GM18519 (cell line): ENCODE measurements around the gene KIF9.
"Not testable (repeated sequence)": the region's sequence is repeated elsewhere in the genome, so short reads cannot be mapped to it uniquely, and the experiment has no call there.

Source experiments
- ATAC-seq: cut with Tn5 transposase; IDR thresholded peaks from one replicate; pipeline ENCODE4 v1.9.1; 2021; ENCODE audit warnings: mild to moderate bottlenecking, moderate library complexity; ENCODE audit not compliant: unreplicated experiment, low FRiP score

The KIF9 gene

DNA sequence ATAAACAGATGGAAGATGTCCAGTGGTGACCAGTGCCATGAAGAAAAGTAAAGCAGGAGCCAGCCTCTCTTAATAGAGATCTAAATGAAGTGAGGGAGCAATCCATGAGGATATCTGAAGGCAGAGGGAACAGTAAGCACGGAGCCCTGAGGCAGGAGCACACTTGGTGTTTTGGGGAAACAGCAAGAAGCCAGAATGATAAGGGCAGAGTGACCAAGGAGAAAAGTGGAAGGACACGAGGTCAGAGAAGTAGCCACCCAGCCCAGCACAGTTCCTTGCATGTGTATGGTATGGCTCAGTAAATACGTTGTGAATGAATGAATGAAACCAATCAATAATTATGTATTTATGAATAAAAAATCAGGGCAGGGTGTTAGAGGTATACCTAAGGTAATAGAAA lies 11.8 kb upstream of the KIF9 start:
- ATAC-seq: no peak

DNA sequence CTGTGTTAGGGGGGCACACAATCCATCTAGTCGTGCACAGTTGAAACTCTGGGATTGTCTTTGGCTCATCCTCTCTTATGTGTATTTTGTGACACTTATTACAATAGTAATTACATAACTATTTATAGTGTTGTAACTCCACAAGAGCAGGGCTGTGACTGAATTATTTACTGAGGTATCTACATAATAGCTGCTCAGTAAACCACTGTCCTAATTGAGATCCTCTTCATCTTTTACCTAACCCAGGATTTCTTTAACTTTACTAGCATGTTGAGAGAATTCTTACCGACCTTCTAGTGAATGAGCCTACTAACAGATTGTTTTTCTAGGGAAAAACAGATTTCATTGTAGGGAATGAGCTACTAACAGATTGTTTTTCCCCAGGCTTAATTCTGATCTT lies 11.2 kb upstream of the KIF9 start:
- no peak for ATAC-seq

DNA sequence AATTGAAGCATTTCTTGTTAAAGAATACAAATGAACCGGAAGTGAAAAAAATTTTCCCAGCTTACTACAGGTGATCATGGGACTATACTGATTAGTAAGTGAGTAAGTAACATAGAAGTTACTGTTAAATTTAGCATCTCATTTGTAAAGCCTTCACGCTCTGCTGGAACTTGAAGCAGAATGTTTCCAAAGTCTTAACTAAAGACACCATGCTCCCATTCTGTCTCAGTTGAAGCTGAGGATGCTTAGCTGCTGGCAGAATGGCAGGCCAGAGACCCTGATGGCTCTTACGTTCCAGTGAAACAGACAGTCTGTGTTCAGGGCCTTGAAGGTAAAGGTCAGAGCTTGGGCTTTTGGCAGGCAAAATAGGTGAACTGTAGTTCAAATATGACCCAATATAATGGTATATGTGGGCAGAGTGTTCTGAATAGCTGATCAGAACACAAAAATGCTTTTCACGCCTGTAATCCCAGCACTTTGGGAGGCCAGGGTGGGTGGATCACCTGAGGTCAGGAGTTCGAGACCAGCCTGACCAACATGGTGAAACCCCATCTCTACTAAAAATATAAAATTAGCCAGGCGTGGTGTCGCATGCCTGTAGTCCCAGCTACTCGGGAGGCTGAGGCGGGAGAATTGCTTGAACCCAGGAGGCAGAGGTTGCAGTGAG lies 9.3 kb upstream of the KIF9 start:
- not testable (repeated sequence) for ATAC-seq

DNA sequence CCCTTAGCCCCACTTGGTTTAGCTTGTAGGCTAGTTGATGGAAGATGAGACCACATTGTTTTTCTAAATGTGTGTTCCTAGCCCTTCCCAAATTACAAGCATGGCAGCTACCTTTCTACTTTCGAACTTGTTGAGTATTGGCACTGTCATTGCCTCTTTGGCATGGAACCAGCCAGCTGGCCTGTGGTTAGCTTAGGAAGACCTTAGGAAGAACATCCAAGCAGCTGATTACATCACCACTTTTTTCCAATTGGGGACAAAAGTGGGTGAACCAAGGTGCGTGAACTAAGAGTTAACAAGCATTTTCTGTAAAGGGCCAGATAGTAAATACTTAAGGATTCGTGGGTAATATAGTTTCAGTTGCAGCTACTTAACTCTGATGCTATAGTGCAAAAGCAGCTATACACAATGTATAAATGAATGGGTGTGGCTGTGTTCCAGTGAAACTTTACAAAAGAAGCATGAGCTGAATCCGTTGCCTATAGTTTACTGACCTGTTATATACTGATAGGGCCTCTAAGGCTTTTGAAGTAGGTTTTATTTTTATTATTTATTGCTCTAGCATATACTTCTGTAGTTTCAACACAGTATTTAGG lies 8.7 kb upstream of the KIF9 start:
- no peak for ATAC-seq

DNA sequence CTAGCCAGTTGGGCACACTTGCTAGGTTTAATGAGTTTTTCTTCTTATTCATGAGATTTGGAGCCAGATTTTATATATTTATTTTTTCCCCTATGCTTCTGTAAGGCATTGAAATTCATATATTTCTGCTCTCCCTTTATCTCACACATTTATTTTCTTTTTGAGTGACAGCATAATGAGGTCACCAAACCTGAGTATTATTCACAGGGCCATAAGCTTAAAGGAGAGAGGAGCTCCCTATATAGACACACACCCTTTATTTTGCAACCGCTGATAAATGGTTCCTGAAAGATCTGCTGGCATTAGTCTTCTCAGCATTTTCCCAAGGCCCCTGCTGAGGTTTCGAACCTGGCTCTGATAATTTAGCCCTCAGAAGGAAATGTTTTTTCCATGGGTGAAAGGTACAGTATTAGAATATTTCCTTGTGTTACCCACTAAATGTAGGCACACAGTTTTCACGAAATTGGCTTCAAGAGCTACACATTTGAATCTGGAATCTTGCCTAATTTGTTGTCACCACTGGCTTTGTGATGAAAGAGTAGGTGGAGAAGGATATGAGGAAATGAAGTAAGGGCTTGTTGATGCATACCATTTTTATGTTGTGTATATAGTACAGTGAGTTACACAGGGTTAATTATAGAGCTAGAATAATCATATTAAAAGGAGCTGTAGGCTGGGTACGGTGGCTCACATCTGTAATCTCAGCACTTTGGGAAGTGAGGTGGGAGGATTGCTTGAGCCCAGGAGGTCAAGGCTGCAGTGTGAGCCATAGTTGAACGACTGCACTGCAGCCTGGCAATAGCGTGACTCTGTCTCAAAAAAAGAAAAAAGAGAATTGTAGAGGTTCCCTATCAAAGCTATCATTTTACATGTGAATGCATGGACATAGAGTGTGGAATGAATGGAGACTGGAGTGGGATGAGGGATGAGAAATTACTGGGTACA lies 6.6 kb upstream of the KIF9 start:
- no peak for ATAC-seq

DNA sequence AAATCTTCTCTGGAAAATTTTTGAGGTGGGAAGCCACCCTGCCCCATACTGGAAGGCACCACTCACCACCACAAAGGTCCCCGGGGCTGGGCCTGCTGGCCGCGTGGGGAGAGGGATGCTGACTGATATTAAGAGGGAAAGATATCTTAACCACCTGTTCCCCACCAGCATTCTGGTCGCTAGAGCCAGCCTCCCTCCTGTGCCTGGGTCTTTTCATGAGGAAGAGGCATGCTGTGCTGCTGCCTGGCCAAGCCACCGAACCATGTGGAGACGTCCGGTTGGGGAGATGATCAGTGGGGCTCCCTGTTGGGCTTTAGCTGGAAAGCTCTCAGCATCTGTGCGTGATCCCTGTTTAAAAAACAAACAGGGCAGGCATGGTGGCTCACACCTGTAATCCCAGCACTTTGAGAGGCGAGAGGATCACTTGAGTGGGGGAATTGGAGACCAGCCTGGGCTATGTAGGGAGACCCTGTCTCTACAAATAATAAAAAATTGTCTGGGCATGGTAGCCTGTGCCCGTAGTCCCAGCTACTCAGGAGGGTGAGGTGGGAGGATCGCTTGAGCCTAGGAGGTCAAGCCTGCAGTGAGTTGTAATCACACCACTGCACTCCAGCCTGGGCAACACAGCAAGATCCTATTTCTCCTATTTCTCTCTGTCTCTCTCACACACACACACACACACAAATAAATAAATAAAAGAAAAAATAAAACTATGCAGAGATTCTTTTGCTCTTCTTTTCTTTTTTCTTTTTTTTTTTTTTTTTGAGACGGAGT lies 1.2 kb upstream of the KIF9 start:
- no peak for ATAC-seq

DNA sequence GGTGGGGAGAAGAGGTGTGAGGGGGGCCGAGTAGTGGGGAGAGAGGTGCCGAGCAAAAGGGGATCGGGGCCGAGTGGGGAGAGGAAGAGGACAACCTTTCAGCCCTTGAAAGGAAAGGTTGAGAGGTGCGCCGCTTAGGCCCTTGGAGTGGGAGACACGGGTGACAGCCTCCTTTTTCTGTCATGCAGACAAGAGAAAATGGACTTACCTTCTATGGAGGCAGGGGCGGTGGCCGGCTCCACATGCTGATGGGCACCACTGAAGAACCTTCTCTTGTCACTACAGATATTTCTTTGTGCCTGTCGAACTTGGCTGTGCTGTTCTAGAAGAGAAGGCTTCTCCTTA lies 566 bp upstream of the KIF9 start:
- ATAC-seq: no peak

DNA sequence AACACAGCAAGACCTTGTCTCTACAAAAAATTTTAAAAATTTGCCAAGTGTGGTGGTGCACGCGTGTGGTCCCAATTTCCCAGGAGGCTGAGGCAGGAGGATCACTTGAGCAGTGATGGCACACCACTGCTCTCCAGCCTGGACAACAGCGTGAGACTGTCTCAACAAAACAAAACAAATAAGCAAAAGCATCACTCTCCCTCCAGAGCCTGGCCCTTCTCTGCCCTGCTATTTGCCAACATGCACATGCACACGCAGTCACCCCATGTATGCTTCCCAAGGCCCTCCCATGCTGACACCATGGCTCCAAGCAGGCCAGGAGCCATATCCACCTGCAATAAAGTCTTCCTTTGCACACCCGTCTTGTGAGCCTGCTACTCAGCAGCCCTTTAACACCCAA lies 2.1 kb downstream of the KIF9 start:
- ATAC-seq: no peak

DNA sequence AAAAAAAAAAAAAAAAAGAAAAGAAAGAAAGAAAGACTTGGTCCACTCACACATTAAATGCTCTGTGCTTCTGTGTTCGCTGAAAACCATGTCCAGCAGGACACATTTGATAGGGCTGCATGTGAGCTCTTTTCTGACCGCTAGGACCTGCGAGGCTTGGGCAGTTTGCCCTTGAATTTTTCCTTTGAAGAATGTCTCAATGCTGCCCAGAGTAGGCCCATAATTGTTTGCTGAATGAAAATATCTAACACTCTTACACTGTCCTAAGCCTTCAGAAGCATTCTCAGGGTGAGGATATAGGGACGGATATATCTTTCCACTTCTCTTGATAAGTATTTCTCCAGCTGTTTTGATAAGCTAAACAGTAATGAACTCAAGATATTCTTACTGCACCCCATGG lies 6.0 kb downstream of the KIF9 start:
- no peak for ATAC-seq

DNA sequence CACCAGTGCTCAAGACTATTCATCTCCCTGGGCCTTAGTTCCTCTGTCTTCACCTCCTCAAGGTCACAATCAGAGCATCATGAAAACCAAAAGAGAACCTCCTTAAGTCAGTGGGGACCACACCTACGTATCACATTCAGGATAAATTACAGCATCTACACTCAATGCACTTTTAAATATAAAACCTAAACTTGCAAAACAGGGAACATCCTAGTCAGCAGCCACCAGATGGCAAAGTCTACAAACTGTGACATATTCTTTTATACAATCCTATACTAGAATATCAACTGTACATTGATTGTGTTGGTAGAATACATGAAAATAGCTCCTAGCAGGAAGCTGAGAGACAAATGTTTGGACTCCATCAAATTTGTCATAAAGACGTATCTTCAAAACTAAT lies 7.9 kb downstream of the KIF9 start:
- ATAC-seq: no peak

DNA sequence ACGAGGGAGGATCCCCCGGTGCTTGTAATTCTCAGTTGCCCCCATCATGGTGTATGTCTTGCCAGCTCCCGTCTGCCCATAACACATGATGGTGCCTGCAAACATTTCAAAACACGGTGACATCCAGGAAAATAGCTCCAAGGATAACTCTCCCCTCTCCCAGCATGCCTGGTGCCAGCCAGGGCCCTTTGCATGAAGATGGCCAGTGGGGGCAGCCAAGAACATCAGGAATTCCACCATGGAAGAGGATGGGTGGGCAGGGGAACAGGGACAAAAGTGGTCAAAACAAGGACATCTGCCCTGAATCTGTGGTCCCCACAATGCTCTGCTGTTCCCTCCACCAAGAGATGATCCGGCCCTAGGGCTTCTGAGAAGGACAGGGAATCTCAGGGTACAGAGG lies 9.0 kb downstream of the KIF9 start:
- no peak for ATAC-seq

DNA sequence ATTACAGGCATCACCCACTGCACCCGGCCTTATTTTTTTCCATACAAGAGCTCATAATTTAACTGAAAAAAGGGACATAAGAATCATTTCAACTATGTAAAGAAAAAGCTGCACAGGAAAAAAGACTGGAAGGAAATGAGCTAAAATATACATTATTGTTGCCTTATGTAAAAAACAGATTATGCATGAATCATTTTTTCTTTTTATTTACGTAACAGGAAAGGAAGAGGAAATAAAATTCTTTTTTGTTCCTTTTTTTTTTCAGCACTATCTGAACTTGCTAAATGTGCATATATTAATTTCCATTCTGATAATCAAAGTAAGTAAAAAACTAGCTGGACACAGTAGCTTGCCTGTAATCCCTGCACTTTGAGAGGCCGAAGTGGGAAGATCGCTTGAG lies 12.1 kb downstream of the KIF9 start:
- no peak for ATAC-seq

DNA sequence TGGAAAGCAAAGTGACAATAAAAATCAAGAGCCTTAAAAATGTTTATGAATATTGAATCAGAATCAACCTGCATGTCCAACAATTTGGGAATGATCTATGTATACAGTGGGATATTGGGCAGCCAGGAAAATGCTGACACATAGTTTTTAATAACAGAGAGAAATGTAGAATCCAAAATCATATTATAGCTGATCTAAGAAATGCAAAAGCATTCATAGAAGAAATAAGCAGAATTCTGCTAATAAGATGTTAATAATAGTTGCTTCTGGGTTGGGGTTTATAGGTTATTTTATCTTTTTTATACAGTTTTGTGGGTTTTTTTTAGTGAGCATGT lies 15.1 kb downstream of the KIF9 start:
- no peak for ATAC-seq

DNA sequence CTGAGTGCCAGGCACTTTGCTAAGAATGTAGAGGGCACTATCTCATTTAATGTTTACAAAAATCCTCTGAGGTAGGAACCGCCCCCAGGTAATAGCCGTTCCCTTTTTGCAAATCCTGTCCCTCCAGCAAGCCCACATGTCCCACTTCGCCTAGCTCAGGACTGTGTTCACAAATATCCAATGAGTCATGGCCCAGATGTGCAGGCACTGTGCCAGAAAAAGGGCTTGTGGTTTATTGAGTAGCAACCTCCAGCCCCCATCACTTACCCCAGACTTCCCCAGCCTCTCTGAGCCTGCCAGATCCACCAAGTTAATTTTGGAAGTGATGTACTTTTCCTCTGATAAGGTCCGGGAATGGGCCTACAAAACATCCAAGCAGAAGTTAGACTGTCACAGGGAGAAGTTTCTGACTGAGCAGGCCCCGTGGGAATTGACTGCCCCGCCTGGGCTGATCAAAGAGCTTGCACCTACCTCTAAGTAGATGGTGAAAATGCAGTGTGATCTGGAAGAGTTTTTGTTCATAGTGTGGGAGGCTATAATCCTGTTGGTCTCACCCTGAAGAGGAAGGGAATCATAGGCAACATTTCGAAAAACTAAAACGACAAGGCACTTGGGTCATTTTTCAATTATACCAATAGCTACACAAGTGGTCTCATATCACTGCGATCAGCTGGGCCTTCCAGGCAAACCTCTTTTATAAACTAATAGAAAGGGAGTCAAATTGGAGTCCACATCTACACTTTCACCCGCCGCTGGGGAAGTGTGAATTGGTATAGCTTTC lies 15.7 kb downstream of the KIF9 start:
- ATAC-seq: no peak

DNA sequence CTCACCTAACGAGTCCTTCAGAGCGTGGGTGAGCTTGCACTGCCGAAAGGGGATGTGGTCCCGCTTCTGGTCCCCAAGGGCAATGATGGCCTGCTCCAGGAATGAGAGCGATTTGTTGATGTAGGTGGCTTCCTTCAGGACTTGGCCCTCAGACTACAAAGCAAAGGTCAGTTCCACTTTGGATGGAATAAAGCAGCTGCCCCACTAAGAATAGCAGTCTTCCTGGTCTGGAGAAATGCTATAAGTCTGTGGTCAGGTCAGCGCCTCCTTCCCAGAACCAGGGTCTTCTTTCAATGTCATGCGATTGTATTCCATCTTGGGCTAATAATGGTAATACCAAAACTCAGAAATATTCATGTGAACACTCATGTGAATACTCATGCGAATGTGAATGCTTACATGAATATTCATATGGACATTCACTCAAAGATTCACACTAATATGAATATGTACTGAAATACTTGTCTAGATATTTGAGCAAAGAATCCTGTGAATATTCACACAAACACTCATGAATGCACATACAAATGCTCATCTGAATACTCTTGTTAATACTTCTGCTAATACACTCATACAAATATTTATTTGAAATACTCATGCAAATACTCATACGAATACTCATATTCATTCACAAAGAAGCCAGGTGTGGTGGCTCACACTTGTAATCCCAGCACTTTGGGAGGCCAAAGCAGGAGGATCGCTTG lies 16.7 kb downstream of the KIF9 start:
- no peak for ATAC-seq

DNA sequence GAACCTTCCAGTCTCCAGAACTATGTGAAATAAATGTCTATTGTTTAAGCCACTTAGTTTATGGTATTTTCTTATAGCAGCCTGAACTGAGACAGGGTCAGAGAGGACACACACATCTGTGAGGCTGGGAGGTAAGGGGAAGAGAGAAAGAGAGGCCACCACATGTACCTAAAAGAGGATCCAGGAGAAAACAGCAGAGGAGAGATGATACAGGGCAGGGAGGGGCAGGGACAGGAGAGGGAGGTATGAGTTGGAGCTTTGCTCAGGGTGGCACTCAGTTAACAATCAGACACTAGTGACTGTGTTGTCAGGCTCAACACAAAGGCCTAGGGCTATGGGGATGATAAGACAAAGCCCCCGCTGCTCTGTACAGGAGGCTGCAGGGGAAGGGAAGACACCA lies 17.6 kb downstream of the KIF9 start:
- ATAC-seq: no peak

DNA sequence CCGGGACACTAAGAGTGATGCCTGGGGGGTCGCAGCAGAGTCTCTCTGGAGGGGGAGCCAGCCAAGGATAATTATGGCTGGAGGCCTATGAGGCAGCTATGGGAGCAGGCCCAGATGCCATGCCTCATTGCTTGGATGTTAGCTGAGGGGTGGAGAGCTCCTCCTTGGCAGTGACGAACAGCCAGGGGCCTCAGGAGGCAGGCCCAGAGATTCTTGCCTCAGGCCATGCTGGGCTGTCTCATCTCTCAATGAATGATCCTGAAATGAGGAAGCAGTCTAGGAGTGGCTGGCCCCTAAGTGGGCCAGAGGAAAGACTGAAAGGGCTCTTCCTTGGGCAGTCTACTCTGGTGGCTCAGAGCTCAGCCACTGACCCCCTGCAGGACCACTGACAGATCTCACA lies 21.3 kb downstream of the KIF9 start:
- no peak for ATAC-seq

DNA sequence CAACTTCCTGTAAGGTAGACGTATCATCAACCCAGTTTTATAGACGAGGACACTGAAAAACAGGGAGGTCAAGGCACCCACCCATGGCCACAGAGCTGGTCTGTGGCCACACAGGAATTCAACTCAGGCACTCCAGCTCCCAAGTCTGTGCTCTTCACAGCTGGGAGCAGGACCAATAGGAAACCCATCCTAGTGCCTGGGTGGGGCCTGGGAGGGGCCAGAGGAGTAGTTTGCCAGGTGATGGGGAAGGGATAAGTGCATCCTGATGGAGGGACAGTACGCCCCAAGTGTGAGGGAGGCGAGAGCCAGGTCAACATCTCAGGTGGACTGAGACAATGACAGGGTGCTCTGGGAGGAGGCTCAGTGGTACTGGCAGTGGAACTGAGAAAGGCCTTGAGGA lies 22.0 kb downstream of the KIF9 start:
- ATAC-seq: no peak

DNA sequence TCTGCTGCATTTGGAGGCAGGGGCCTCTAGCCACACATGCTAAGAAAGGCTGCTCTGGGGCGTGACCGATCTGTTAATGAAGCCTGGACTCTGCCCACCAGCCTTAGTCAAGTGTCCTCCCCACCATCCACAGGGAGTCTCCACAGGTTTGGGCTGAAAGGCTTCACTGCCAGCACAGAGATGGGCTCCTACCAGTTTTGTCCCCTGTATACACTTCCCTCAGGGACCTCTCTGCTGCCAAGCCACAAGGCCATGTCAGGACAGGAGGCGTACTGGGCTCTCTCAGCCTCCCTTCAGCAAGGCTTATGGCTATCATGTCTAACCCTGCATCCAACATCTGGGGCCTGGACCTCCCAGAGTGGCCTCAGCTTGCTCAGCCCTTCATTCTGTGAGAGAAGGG lies 23.5 kb downstream of the KIF9 start:
- ATAC-seq: no peak

DNA sequence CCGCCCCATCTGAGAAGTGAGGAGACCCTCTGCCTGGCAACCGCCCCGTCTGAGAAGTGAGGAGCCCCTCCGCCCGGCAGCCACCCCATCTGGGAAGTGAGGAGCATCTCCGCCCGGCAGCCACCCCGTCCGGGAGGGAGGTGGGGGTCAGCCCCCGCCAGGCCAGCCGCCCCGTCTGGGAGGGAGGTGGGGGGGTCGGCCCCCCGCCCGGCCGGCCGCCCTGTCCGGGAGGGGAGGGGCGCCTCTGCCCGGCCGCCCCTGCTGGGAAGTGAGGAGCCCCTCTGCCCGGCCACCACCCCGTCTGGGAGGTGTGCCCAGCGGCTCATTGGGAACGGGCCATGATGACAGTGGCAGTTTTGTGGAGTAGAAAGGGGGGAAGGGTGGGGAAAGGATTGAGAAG lies 26.3 kb downstream of the KIF9 start:
- ATAC-seq: not testable (repeated sequence)
